Breast epithelium (tissue), 4 donors: ENCODE results near the gene KIF21B. TPM values are rescaled to one million over a fixed set of nuclear protein-coding genes. Genes with fewer than 3 reads are reported as not detected.

Experiments
- DNase-seq, 2 donors: peaks; one replicate each; pipeline ENCODE4 v3.0.0-alpha.2; 2019; ENCODE audit warnings: low spot score in 2 of 2
- H3K27ac ChIP-seq, 2 donors: fragments of 200-600 bp; sonication (generic) in 1 of 2; one replicate each; pipeline ENCODE4 v1.5.1; 2016 to 2019; ENCODE audit warnings: mild to moderate bottlenecking in 1 of 2
- H3K27me3 ChIP-seq, 2 donors: fragments of 200-600 bp; sonication (generic) in 1 of 2; one replicate each; pipeline versions ENCODE4 v1.5.1 to v1.6.0; 2017 to 2019; ENCODE audit warnings: control low read depth in 1 of 2, mild to moderate bottlenecking in 1 of 2
- H3K36me3 ChIP-seq: fragments of 200-600 bp; one replicate; pipeline ENCODE4 v1.5.1; 2019
- H3K4me1 ChIP-seq, 2 donors: fragments of 200-600 bp; sonication (generic); one replicate each; pipeline ENCODE4 v1.5.1; 2016 to 2019; ENCODE audit warnings: control low read depth in 1 of 2
- H3K4me3 ChIP-seq, 3 donors: fragments of 200-600 bp; sonication (generic); 1 replicate in 2 of 3; 2 replicates in 1 of 3; pipeline ENCODE4 v1.5.1; 2016 to 2019; ENCODE audit warnings: mild to moderate bottlenecking in 3 of 3, moderate library complexity in 2 of 3
- H3K9me3 ChIP-seq, 2 donors: fragments of 200-600 bp; sonication (generic) in 1 of 2; one replicate each; pipeline ENCODE4 v1.5.1; 2016 to 2019; ENCODE audit warnings: control low read depth in 1 of 2
- CTCF ChIP-seq, 3 donors: fragments of 450-650 bp; IDR thresholded peaks; one replicate each; pipeline ENCODE4 v1.5.1; 2016 to 2017; ENCODE audit warnings: antibody characterized with exemption in 3 of 3, mild to moderate bottlenecking in 3 of 3, moderate library complexity in 3 of 3
- POLR2A ChIP-seq: fragments of 450-650 bp; IDR thresholded peaks from one replicate; pipeline ENCODE4 v1.6.1; 2016; ENCODE audit warnings: antibody characterized with exemption, mild to moderate bottlenecking, moderate library complexity
- POLR2AphosphoS5 ChIP-seq, 3 donors: sonication (generic); formaldehyde crosslinking; IDR thresholded peaks; one replicate each; pipeline ENCODE4 v1.6.1; 2017; ENCODE audit warnings: antibody characterized with exemption in 3 of 3
- intact Hi-C: fragments of 100-400 bp; cut with DNase I; formaldehyde crosslinking; loops from one replicate; pipeline ENCODE4 v1.15.1; 2023; ENCODE audit warnings: low total_unique reads
- total RNA-seq, 3 donors: library from RNA; depleted of rRNA; stranded (reverse); fragments of >200 nt; gene quantifications; one replicate each; pipeline ENCODE4 v1.1.0, GENCODE V29; 2016

KIF21B gene
- total RNA-seq, 3 donors from 2014 or later, result 0.96 to 2.6 (median 1.3) TPM

DNA sequence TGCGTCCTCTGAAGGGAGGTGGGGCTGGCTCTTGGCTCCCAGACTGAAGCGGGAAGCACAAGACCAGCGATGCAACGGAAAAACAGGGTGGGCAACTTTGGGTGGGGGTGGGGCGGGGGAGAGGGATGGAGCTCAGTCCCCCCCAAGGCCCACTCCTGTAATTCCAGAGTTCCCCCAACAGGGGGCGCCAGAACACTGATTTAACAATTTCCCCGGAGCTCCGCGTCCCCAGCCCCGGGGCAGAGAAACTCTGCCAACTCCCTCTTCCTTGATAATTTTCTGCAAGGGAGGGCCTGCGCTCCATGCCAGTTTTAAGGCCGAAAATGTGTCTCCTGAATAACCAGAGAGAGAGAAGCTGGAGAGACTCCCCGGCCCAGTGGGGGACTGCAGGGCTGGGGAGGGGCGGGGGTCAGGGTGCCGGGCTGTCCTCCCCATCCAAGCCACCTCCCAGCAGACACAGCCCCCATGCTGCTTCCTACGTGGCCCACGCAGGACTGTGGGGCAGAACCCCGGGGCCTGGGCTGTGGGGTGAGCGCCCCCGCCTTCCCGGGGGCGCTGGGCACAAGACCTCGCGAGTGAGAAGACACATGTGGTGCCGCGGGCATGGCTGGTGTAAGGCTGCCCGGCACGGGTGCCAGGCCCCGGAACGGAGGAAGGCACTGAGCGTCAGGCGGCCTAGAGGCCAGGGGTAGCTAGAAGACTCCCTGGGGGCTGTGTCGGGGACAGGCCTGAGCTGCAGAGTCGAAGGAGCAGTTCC lies 51.4 kb downstream of the KIF21B start:
- no peak overlapping the region for H3K27ac ChIP-seq
- no peaks in the 10 kb centered on the region for H3K4me1 ChIP-seq
- peak overlapping the region in 1 of 3 donors; percentile 22 for H3K4me3 ChIP-seq
- intact Hi-C loops, result loop anchor here (10.0 kb wide), 1 partner anchor 73 kb away; no protein-coding TSS in a partner anchor
- DNase-seq, result peak in 1 of 2 donors; percentile 36
- H3K27me3 ChIP-seq, result no peaks in the 10 kb centered on the region
- no peaks in the 10 kb centered on the region for H3K9me3 ChIP-seq
- TF ChIP-seq CTCF (IDR thresholded peaks at IDR 0.05) (peak; percentile 28 to 57 (median 46)), POLR2AphosphoS5 (IDR thresholded peaks at IDR 0.05) (no peak)
- no peaks in the 10 kb centered on the region for H3K36me3 ChIP-seq

GRCh38 chr1:200971428-200971903 lies 52.0 kb downstream of the KIF21B start:
- H3K36me3 ChIP-seq, result no peaks in the 10 kb centered on the region
- no peaks in the 10 kb centered on the region for H3K4me1 ChIP-seq
- H3K27ac ChIP-seq, result no peak overlapping the region
- H3K27me3 ChIP-seq, result no peaks in the 10 kb centered on the region
- H3K4me3 ChIP-seq, result no peak overlapping the region
- intact Hi-C loops, result loop anchor here (10.0 kb wide), 1 partner anchor 73 kb away; no protein-coding TSS in a partner anchor
- TF ChIP-seq POLR2AphosphoS5 (IDR thresholded peaks at IDR 0.05), result no peak
- TF ChIP-seq CTCF (IDR thresholded peaks at IDR 0.05), result no peak
- TF ChIP-seq POLR2A, result no peak
- H3K9me3 ChIP-seq, result no peaks in the 10 kb centered on the region
- DNase-seq, result no peak

DNA sequence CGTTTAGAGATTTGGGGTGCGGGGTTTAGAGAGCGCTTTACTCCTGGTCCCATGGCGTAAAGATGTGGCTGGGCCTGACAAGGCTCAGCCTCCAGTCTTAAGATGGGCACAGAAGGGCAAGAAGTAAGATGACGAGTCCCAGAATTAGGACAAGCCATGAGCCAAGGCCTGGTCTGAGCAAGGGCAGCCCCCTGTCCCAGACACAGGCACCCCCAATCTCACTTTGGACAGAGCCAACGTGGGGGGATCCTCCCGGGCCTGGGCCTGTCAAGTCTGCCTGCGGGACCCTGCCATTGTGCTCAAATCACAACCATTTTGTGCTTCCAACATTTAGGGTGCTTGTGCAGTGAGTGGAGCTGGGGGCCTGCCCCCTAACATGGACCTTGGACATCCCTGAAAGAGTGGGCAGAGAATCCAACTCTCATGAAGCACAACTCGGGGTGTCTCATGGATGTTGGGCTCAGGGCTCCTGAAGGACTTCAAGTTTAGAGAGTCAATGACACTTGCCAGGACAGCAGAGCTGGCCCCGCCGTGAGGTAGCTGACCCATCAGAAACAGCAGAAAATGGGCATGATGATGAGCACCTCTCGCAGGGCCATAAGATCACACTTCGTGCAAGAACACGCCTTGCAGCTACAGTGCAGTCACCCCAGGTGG lies 52.6 kb downstream of the KIF21B start:
- TF ChIP-seq CTCF (IDR thresholded peaks at IDR 0.05), result no peak
- no peak for TF ChIP-seq POLR2AphosphoS5 (IDR thresholded peaks at IDR 0.05)
- TF ChIP-seq POLR2A, result no peak
- Histone ChIP-seq H3K36me3 (no peaks in the 10 kb centered on the region), H3K27ac (no peak overlapping the region), H3K4me1 (no peaks in the 10 kb centered on the region), H3K4me3 (no peak overlapping the region), H3K27me3 (no peaks in the 10 kb centered on the region), H3K9me3 (no peaks in the 10 kb centered on the region)
- DNase-seq, result no peak
- intact Hi-C loops, result loop anchor here (10.0 kb wide), 1 partner anchor 74 kb away; no protein-coding TSS in a partner anchor

GRCh38 chr1:200969726-200970561 lies 53.6 kb downstream of the KIF21B start:
- H3K9me3 ChIP-seq, result no peaks in the 10 kb centered on the region
- no peaks in the 10 kb centered on the region for H3K27me3 ChIP-seq
- H3K27ac ChIP-seq, result no peak overlapping the region
- H3K4me1 ChIP-seq, result no peaks in the 10 kb centered on the region
- intact Hi-C loops, result loop anchor here (10.0 kb wide), 1 partner anchor 75 kb away; no protein-coding TSS in a partner anchor
- no peak overlapping the region for H3K4me3 ChIP-seq
- TF ChIP-seq CTCF (IDR thresholded peaks at IDR 0.05), result no peak
- no peak for TF ChIP-seq POLR2A
- TF ChIP-seq POLR2AphosphoS5 (IDR thresholded peaks at IDR 0.05), result no peak
- peak in 1 of 2 donors; percentile 23 for DNase-seq
- no peaks in the 10 kb centered on the region for H3K36me3 ChIP-seq
